ENCODE results near the gene CTAGE15.
"Not testable (repeated sequence)": the region's sequence is repeated elsewhere in the genome, so short reads cannot be mapped to it uniquely, and the experiment has no call there.

CTAGE15 gene, protein sequence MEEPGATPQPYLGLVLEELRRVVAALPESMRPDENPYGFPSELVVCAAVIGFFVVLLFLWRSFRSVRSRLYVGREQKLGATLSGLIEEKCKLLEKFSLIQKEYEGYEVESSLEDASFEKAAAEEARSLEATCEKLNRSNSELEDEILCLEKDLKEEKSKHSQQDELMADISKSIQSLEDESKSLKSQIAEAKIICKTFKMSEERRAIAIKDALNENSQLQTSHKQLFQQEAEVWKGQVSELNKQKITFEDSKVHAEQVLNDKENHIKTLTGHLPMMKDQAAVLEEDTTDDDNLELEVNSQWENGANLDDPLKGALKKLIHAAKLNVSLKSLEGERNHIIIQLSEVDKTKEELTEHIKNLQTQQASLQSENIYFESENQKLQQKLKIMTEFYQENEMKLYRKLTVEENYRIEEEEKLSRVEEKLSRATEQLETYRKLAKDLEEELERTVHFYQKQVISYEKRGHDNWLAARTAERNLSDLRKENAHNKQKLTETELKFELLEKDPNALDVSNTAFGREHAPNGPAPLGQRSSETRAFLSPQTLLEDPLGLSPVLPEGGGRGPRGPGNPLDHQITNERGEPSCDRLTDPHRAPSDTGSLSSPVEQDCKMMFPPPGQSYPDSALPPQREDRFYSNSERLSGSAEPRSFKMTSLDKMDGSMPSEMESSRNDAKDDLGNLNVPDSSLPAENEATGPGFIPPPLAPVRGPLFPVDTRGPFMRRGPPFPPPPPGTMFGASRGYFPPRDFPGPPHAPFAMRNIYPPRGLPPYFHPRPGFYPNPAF

DNA sequence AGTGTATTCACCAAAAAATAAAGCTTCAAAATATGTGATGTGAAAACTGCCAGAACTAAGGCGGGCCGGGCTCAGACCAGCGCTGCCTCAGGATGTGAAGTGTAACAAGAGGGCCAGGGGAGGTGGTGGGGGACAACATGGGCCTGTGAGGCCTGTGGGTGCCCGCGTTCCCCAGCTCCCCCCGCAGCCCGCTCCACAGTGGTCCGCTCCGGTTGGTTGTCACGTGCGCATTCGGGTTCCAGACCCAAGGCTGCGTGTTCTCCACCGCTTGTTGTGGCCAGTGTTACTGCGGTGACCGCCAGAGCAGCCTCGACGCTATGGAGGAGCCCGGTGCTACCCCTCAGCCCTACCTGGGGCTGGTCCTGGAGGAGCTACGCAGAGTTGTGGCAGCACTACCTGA is at the start of gene CTAGE15:
Gene CTAGE15, plus strand, starts transcription at position 301 of the 400 bp plus-strand sequence. Its CDS starts 17 bp downstream, at position 318.
- DNase-seq (ENCODE audit: low read depth in 2 of 2) = not testable (repeated sequence)

GRCh38 chr7:143522309-143522916 is 49.2 kb upstream of the CTAGE15 start:
- DNase-seq (ENCODE audit: low read depth in 2 of 2) = not testable (repeated sequence)

GRCh38 chr7:143531169-143531926 is 40.3 kb upstream of the CTAGE15 start:
- not testable (repeated sequence) for DNase-seq (ENCODE audit: low read depth in 2 of 2)

- DNase-seq (ENCODE audit: low read depth in 2 of 2) = not testable (repeated sequence)
Observed at GRCh38 chr7:143531932-143532331, 39.7 kb upstream of the CTAGE15 start.

DNA sequence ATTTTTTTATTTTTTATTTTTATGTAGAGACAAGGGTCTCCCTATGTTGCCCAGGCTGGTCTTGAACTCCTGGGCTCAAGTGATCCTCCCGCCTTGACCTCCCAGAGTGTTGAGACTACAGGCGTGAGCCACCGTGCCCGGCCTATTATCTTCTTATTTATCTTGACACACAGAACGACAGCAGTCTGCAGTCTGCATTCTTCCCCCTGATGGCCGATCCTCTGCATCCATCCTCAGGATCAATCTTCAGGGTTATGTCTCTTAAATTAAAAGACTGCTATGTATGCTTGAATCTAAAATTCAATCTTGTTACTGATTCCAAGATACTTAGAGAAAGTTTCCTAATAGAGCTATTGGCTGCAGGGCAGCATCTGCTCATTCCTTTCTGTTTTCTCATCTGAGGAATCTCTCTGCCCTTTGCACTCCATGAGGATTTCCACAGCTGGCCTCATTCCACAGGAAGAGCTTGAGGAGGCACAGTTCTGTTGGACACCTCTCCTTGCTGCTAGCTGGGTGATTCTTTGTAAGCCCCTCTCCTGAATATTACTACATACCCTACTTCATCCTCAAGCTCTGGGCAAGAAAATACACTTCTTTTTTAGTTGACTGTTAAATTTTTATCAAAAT is 38.3 kb upstream of the CTAGE15 start:
- not testable (repeated sequence) for DNase-seq (ENCODE audit: low read depth in 2 of 2)

GRCh38 chr7:143536443-143536842 is 35.2 kb upstream of the CTAGE15 start:
- DNase-seq (ENCODE audit: low read depth in 2 of 2) = not testable (repeated sequence)

- not testable (repeated sequence) for DNase-seq (ENCODE audit: low read depth in 2 of 2)
Observed at GRCh38 chr7:143543288-143544038, 28.1 kb upstream of the CTAGE15 start.

DNA sequence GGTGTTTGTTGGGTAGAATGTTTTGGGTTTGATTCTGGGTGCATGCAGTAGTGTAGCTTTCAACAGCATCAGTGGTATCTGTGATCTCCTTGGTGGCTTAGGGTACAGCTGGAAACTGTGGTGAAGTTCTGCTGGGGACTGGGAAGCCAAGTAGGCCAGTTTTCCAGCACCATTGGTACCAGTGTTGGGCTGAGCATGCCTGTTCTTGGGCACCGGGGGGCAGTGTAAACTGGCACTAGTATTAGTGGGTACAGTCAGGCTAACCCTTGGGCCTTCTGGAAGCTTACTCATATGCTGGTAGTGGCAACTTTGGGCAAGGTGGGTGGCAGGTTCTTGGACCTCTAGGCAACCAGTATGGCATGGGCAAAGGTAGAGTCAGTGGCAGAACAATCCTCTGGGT is 15.6 kb upstream of the CTAGE15 start:
- not testable (repeated sequence) for DNase-seq (ENCODE audit: low read depth in 2 of 2)

DNA sequence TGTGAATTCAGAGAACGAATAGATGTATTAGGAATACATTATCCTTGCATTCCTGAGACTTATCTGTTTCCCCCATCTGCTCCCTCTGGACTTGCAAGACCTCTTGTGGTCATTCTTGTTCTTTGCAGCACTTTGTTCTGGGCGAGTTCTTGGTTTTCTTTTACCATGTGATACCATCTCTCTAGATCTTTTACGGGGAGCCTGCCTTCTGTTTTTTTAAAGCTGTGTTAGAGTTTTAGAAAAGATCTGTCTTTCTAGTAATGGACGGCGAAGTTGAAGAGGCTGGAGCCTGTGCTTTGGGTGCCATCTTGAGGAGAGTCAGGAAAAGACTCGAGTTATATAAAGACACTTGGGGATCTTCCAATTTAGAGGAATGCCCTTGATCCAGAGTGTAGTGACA is 8.3 kb upstream of the CTAGE15 start:
- not testable (repeated sequence) for DNase-seq (ENCODE audit: low read depth in 2 of 2)

DNA sequence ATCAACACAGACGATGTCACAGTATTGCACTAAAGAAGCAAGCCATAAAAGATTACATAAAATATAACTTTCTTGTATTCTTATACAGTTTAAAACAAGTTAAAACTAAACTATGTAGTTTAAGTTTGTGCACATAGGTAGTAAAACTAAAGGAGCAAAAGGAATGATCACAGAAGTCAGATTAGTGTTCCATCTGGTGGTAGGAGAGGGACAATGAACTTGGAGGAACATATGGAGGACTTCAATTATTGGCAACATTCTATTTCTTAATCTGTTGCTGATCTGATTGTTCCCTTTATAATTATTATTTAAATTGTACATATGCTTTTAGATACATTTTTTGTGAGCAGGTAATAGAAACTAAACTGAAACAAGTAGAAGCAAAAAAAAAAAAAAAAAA is 5.6 kb upstream of the CTAGE15 start:
- not testable (repeated sequence) for DNase-seq (ENCODE audit: low read depth in 2 of 2)

GRCh38 chr7:143588183-143588582 is 16.6 kb downstream of the CTAGE15 start:
- DNase-seq (ENCODE audit: low read depth in 2 of 2) = not testable (repeated sequence)

DNA sequence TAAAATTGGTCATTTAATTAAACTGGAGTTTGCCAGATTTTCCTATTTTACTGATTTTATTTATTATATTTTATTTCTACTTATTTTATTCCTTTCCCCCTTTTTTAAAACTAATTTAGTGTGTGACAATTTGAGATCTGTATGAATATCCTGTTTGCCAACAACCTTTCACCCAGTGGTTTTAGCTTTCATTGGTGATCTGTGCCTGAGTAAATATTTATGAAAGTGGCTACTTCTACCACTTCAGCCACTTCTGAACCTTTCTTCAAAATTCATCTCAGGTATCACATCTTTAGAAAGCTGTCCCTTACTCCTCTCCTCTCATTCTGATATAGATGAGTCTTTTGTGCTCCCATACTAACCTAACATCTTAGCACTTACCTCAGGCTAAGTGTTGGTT is 18.3 kb downstream of the CTAGE15 start:
- DNase-seq (ENCODE audit: low read depth in 2 of 2) = not testable (repeated sequence)

DNA sequence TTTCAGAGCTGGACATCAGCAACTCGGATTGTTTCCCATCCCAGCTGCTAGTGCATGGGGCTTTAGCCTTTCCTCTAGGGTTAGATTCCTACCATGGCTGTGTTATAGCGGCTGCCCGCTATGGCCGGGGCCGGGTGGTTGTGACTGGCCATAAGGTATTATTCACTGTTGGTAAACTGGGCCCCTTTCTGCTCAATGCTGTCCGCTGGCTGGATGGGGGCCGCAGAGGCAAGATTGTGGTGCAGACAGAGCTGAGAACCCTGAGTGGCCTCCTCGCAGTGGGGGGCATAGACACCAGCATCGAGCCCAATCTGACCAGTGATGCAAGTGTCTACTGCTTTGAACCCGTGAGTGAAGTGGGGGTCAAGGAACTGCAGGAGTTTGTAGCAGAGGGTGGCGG is 26.5 kb downstream of the CTAGE15 start:
- DNase-seq (ENCODE audit: low read depth in 2 of 2) = not testable (repeated sequence)

DNA sequence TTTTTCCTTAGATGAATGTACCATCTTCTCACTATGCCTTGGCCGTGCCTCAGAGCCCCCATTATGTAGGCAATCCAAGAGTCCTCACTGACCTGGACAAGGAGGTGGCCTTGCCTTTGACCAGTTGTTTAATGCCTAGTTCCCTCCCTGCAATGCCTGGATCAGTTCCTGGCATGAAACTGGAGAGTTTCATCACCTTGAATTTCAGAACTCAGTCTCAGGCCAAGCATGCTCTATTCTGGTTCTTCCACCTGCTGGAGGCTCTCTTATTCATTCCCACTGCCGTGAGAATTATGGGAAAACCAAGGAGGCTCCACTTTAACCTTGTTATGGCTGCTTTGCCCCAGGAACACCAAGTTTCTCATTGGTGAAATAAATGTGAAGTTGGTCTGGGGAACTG is 31.9 kb downstream of the CTAGE15 start:
- not testable (repeated sequence) for DNase-seq (ENCODE audit: low read depth in 2 of 2)

DNA sequence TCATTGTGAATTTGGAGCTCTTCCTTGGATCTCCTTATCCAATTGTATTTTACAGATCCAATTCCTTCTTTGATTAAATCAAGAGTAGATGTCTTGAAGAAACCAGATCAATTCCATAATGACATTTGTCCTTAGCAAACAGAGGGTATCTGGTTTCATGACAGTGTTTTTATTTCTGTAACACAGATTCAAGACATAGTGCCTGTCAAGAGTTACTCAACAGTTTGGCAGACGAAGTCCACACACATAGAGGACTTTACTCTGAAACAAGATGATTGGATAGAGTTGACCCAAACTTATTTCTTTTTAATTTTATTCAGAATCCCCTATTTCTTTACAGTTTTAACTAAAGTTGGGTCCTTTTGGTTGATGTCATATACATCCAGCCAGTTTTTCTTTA is 34.5 kb downstream of the CTAGE15 start:
- DNase-seq (ENCODE audit: low read depth in 2 of 2) = not testable (repeated sequence)

DNA sequence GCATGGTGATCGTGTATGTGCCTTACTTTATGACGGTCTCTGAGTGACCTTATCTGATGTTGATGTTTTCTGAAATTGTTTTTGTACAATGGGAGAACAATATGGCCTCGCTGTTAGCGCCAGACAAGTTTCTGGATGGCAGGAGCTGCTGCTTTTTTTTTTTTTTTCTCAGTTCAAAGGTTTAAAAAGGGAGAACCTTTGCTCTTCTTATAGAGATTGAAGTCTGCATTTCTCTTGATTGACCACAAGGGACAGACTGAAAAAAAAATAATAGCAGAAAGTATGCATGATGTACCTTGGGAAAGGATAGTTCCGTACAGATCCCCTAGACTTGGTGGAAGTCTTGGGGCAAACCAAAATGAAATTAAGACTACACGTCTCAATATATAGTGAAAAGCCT is 43.9 kb downstream of the CTAGE15 start:
- not testable (repeated sequence) for DNase-seq (ENCODE audit: low read depth in 2 of 2)

DNA sequence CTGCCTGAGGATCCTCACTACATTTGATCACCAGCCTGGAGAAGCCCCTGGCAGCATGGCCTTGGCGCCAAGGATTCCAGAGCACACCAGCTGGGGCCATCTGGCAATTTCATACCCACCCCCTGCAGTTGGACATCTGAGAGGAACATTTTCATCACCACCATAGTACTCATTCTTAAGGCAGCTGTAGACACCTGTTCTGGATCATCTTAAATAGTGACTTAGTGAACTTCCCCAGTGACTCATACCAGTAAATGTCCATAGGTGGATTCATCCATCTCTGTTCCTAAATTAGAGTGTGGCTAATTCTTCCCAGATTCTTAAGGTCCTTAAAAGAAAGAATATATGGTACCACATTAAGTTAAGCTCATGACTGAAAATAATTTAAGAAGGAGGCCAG is 45.6 kb downstream of the CTAGE15 start:
- not testable (repeated sequence) for DNase-seq (ENCODE audit: low read depth in 2 of 2)

DNA sequence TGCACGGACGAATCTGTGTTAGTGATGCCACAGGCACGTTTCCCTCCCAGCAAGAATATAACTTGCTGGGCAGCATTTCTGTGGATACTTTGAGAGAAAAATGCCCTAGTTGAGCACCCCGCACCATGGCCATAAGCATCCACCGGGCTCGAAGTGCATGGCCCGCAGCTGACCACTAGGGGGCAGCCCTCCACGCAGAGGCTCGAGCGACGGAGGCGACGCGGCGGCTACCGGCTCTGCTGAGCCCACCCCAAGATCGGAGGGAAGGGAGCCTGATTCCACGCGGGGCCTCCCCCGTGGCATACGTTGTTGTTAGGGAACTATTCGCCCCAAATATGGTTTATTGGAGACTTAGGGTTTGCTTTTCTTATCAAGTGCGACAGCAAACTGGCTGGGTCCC is 48.5 kb downstream of the CTAGE15 start:
- DNase-seq (ENCODE audit: low read depth in 2 of 2) = not testable (repeated sequence)

- DNase-seq (ENCODE audit: low read depth in 2 of 2) = peak; percentile 45 to 55
Observed at GRCh38 chr7:143620646-143621045, 49.0 kb downstream of the CTAGE15 start, which contains the start of gene TCAF2. TCAF2 (plus strand) TSS chr7:143620974.

DNA sequence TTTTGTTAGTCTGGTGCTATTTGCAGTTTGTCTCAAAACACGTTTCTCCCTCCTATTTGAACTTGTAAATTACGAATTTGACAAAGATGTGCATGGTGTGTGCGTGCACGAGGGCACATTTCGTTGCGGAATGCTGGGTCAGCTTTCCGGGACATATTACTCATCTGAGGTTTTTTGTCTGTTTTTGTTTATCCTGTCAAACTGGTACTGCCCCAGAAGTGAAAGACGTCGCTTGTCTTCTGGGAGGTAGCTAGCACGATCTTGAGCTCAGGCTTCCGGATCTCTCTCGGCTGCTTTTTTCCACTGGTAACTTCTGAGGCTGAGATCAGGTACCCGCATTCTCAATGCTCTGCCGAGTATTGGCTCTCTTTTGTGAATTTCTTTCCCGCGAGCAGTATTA is 49.6 kb downstream of the CTAGE15 start:
- not testable (repeated sequence) for DNase-seq (ENCODE audit: low read depth in 2 of 2)
